HepG2 (cell line): Measurements from ENCODE around the gene LRTM2.

Source experiments
- AHR ChIP-seq: IDR thresholded peaks from 2 replicates; pipeline ENCODE4 v1.6.1; 2018; ENCODE audit warnings: missing genetic modification reagents, missing compliant biosample characterization
- ETV6 ChIP-seq: sonication (generic); formaldehyde crosslinking; conservative IDR thresholded peaks from 2 replicates; pipeline ENCODE4 v1.4.0; 2020; ENCODE audit warnings: missing genetic modification reagents
- FOXJ3 ChIP-seq: sonication (generic); formaldehyde crosslinking; IDR thresholded peaks from 2 replicates; pipeline ENCODE4 v1.4.0; 2020; ENCODE audit warnings: missing genetic modification reagents, mild to moderate bottlenecking, borderline replicate concordance
- HMG20A ChIP-seq: IDR thresholded peaks from 2 replicates; pipeline ENCODE4 v1.6.1; 2016; ENCODE audit warnings: borderline replicate concordance
- JUND ChIP-seq: sonication (generic); formaldehyde crosslinking; IDR thresholded peaks from 2 replicates; pipeline ENCODE4 v1.8.0; 2022; ENCODE audit warnings: mild to moderate bottlenecking, missing genetic modification reagents
- MAZ ChIP-seq, 2 experiments: sonication (generic) in 1 of 2; formaldehyde crosslinking in 1 of 2; IDR thresholded peaks; 2 replicates each; pipeline versions ENCODE4 v1.5.0 to v1.6.1; 2012 to 2020; ENCODE audit warnings: low read depth in 2 of 2, mild to moderate bottlenecking in 2 of 2, borderline replicate concordance in 1 of 2, improper control_type of control experiment in 1 of 2, low read length in 1 of 2, missing genetic modification reagents in 1 of 2, moderate library complexity in 1 of 2
- TAF1 ChIP-seq: sonication (generic); formaldehyde crosslinking; IDR thresholded peaks from 2 replicates; pipeline ENCODE4 v1.4.0; 2020; ENCODE audit warnings: missing genetic modification reagents
- ZNF121 ChIP-seq: sonication (generic); formaldehyde crosslinking; IDR thresholded peaks from 2 replicates; pipeline ENCODE4 v1.5.0; 2020; ENCODE audit warnings: mild to moderate bottlenecking, missing genetic modification reagents
- ZNF562 ChIP-seq: sonication (generic); formaldehyde crosslinking; IDR thresholded peaks from 2 replicates; pipeline ENCODE4 v1.8.0; 2022; ENCODE audit warnings: missing genetic modification reagents, borderline replicate concordance
- ZNF670 ChIP-seq: sonication (generic); formaldehyde crosslinking; IDR thresholded peaks from 2 replicates; pipeline ENCODE4 v1.8.0; 2022; ENCODE audit warnings: mild to moderate bottlenecking, missing genetic modification reagents, borderline replicate concordance
- TF ChIP-seq, protein P1 (sequence below): sonication (generic); formaldehyde crosslinking; IDR thresholded peaks from 2 replicates; pipeline ENCODE4 v1.5.0; 2020; ENCODE audit warnings: mild to moderate bottlenecking, missing genetic modification reagents, moderate library complexity
- TF ChIP-seq, protein P2 (sequence below): sonication (generic); formaldehyde crosslinking; IDR thresholded peaks from 2 replicates; pipeline ENCODE4 v1.5.1; 2020; ENCODE audit warnings: mild to moderate bottlenecking, missing genetic modification reagents, borderline replicate concordance

DNA sequence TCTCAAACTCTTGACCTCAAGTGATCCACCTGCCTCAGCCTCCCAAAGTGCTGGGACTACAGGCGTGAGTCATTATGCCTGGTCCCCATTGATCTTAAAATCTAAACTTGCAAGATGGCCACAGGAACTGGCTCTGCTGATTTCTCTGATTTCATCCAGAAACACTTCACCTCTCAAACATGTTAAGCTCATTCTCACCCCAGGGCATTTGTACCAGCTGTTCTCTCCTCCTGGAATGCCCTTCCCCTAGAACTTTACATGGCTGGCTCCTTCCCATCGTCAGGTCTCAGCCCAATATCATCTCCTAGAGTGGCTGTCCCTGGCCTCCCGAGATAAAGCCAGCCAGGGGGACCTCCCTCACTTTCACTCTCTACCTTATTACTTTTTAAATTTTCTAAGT, 5.3 kb upstream of the LRTM2 start:
- TF ChIP-seq, protein P1, sequence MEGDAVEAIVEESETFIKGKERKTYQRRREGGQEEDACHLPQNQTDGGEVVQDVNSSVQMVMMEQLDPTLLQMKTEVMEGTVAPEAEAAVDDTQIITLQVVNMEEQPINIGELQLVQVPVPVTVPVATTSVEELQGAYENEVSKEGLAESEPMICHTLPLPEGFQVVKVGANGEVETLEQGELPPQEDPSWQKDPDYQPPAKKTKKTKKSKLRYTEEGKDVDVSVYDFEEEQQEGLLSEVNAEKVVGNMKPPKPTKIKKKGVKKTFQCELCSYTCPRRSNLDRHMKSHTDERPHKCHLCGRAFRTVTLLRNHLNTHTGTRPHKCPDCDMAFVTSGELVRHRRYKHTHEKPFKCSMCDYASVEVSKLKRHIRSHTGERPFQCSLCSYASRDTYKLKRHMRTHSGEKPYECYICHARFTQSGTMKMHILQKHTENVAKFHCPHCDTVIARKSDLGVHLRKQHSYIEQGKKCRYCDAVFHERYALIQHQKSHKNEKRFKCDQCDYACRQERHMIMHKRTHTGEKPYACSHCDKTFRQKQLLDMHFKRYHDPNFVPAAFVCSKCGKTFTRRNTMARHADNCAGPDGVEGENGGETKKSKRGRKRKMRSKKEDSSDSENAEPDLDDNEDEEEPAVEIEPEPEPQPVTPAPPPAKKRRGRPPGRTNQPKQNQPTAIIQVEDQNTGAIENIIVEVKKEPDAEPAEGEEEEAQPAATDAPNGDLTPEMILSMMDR: no peak
- TF ChIP-seq ZNF562: no peak
- no peak for TF ChIP-seq JUND
- TF ChIP-seq, protein P2, sequence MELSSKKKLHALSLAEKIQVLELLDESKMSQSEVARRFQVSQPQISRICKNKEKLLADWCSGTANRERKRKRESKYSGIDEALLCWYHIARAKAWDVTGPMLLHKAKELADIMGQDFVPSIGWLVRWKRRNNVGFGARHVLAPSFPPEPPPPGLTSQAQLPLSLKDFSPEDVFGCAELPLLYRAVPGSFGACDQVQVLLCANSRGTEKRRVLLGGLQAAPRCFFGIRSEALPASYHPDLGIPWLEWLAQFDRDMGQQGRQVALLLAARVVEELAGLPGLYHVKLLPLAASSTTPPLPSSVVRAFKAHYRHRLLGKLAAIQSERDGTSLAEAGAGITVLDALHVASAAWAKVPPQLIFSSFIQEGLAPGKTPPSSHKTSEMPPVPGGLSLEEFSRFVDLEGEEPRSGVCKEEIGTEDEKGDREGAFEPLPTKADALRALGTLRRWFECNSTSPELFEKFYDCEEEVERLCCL (CRISPR knock-in tag): no peak
- no peak for TF ChIP-seq FOXJ3 (CRISPR knock-in tag)
- TF ChIP-seq MAZ (IDR thresholded peaks at IDR 0.05; ENCODE audit: borderline replicate concordance, low read depth, low read length): no peak
- no peak for TF ChIP-seq MAZ (CRISPR knock-in tag; IDR thresholded peaks at IDR 0.05; ENCODE audit: low read depth)
- TF ChIP-seq ZNF670: no peak
- no peak for TF ChIP-seq ETV6 (CRISPR knock-in tag)
- TF ChIP-seq TAF1 (CRISPR knock-in tag): no peak
- TF ChIP-seq HMG20A (CRISPR knock-in tag): no peak
- no peak for TF ChIP-seq AHR (CRISPR knock-in tag)
- no peak for TF ChIP-seq ZNF121 (CRISPR knock-in tag)
